Neuronal stem cell (in vitro differentiated cells): ENCODE measurements around the gene EQTN.

Experiments
- DNase-seq: peaks from one replicate; pipeline ENCODE4 v3.0.0-alpha.2; 2013; ENCODE audit warnings: low spot score
- H2AFZ ChIP-seq: one replicate; pipeline ENCODE4 v1.6.1; 2013; ENCODE audit warnings: mild to moderate bottlenecking, low read length, inconsistent platforms
- H2AK5ac ChIP-seq: 2 replicates; pipeline ENCODE4 v1.6.1; 2013; ENCODE audit warnings: low read depth, mild to moderate bottlenecking, inconsistent platforms, low read length, moderate library complexity, mixed read lengths
- H2BK120ac ChIP-seq: 2 replicates; pipeline ENCODE4 v1.6.1; 2013; ENCODE audit warnings: low read depth, mild to moderate bottlenecking, inconsistent platforms, low read length, moderate library complexity, mixed read lengths
- H2BK12ac ChIP-seq: one replicate; pipeline ENCODE4 v1.6.1; 2013; ENCODE audit warnings: low read length, inconsistent platforms
- H2BK15ac ChIP-seq: 2 replicates; pipeline ENCODE4 v1.6.1; 2013; ENCODE audit warnings: mild to moderate bottlenecking, low read length, inconsistent platforms, mixed read lengths
- H2BK5ac ChIP-seq: one replicate; pipeline ENCODE4 v1.6.1; 2013; ENCODE audit warnings: inconsistent platforms, mild to moderate bottlenecking, low read length, moderate library complexity
- H3K14ac ChIP-seq: one replicate; pipeline ENCODE4 v1.6.1; 2013; ENCODE audit warnings: low read length, inconsistent platforms
- H3K18ac ChIP-seq: 2 replicates; pipeline ENCODE4 v1.6.1; 2013; ENCODE audit warnings: low read length, inconsistent platforms
- H3K23ac ChIP-seq: 2 replicates; pipeline ENCODE4 v1.6.1; 2013; ENCODE audit warnings: low read depth, mild to moderate bottlenecking, mixed read lengths, low read length, inconsistent platforms; ENCODE audit not compliant: poor library complexity
- H3K27ac ChIP-seq: replicated peaks from 3 replicates; pipeline ENCODE4 v1.5.1; 2013; ENCODE audit warnings: low read length, inconsistent platforms
- H3K27me3 ChIP-seq, 3 experiments: 2 replicates each; pipeline ENCODE4 v1.6.1; 2013; ENCODE audit warnings: low read length in 3 of 3, mild to moderate bottlenecking in 2 of 3, inconsistent platforms in 1 of 3, low read depth in 1 of 3, mixed read lengths in 1 of 3, moderate library complexity in 1 of 3; ENCODE audit not compliant: control insufficient read depth in 3 of 3, insufficient read depth in 3 of 3
- H3K36me3 ChIP-seq, 2 donors: replicated peaks in 1 of 2; 2 replicates each; pipeline ENCODE4 v1.6.1; 2013; ENCODE audit warnings: low read length in 2 of 2; ENCODE audit not compliant: control insufficient read depth in 2 of 2, insufficient read depth in 2 of 2
- H3K4ac ChIP-seq: 2 replicates; pipeline ENCODE4 v1.6.1; 2013; ENCODE audit warnings: inconsistent platforms, mild to moderate bottlenecking, low read length, moderate library complexity
- H3K4me1 ChIP-seq, 2 donors: 1 replicate in 1 of 2; 2 replicates in 1 of 2; pipeline ENCODE4 v1.6.1; 2013; ENCODE audit warnings: low read length in 2 of 2, low read depth in 1 of 2; ENCODE audit not compliant: control insufficient read depth in 2 of 2, insufficient read depth in 1 of 2
- H3K4me2 ChIP-seq: one replicate; pipeline ENCODE4 v1.6.1; 2013; ENCODE audit warnings: mild to moderate bottlenecking, low read length, inconsistent platforms; ENCODE audit not compliant: insufficient read depth, poor library complexity, severe bottlenecking
- H3K4me3 ChIP-seq, 2 donors: 2 replicates each; pipeline ENCODE4 v1.5.1; 2013; ENCODE audit warnings: low read length in 2 of 2, mild to moderate bottlenecking in 2 of 2, inconsistent platforms in 1 of 2, moderate library complexity in 1 of 2
- H3K79me1 ChIP-seq: one replicate; pipeline ENCODE4 v1.6.1; 2013; ENCODE audit warnings: low read depth, mild to moderate bottlenecking, inconsistent platforms, low read length, moderate library complexity
- H3K9ac ChIP-seq: one replicate; pipeline ENCODE4 v1.6.1; 2013; ENCODE audit warnings: mild to moderate bottlenecking, low read depth, low read length, inconsistent platforms; ENCODE audit not compliant: poor library complexity
- H3K9me3 ChIP-seq, 2 donors: replicated peaks in 1 of 2; 2 replicates each; pipeline versions ENCODE3 to v1.6.1; 2013; ENCODE audit warnings: low read length in 2 of 2, mild to moderate bottlenecking in 2 of 2, inconsistent platforms in 1 of 2, low read depth in 1 of 2, mixed read lengths in 1 of 2, moderate library complexity in 1 of 2; ENCODE audit not compliant: control insufficient read depth in 2 of 2, insufficient read depth in 1 of 2
- H4K8ac ChIP-seq: one replicate; pipeline ENCODE4 v1.6.1; 2013; ENCODE audit warnings: low read depth, mild to moderate bottlenecking, inconsistent platforms, low read length, moderate library complexity
- H4K91ac ChIP-seq: one replicate; pipeline ENCODE4 v1.6.1; 2013; ENCODE audit warnings: low read length, low read depth, mild to moderate bottlenecking, inconsistent platforms; ENCODE audit not compliant: poor library complexity
- WGBS, 2 donors: extraction: QIAGEN DNeasy Blood & Tissue Kit; methylation state at CpG; one replicate each; pipeline ENCODE4 v1.1.7; 2013; ENCODE audit warnings: missing lambda C conversion rate in 2 of 2, mixed read lengths in 1 of 2; ENCODE audit not compliant: insufficient read length in 2 of 2, insufficient replicate concordance in 1 of 2; ENCODE audit errors: extremely low coverage in 2 of 2; 5-methylcytosine and 5-hydroxymethylcytosine counted together

Gene EQTN

GRCh38 chr9:27282269-27282668, 14.7 kb downstream of the EQTN start:
- Histone ChIP-seq H3K36me3 (no peaks in the 10 kb centered on the region), H3K27me3 (no peaks in the 10 kb centered on the region), H3K23ac (no peak overlapping the region), H3K18ac (no peak overlapping the region), H4K91ac (no peak overlapping the region), H2AFZ (no peak overlapping the region), H3K4me2 (no peak overlapping the region), H2BK120ac (no peak overlapping the region), H3K79me1 (no peaks in the 10 kb centered on the region), H3K27ac (no peak overlapping the region), H3K9ac (peak overlapping the region; percentile 16), H4K8ac (no peak overlapping the region), H3K9me3 (no peaks in the 10 kb centered on the region), H3K4me3 (no peak overlapping the region), H3K4ac (no peak overlapping the region), H3K14ac (no peak overlapping the region), H3K4me1 (peaks cover 0 to 2% of the 10 kb centered on the region in 2 donors), H2BK5ac (no peak overlapping the region), H2BK12ac (no peak overlapping the region), H2AK5ac (no peak overlapping the region), H2BK15ac (no peak overlapping the region)
- DNase-seq, result no peak
- WGBS, 2 donors, result no CpG with 5 or more reads among the region's 7 CpGs

DNA sequence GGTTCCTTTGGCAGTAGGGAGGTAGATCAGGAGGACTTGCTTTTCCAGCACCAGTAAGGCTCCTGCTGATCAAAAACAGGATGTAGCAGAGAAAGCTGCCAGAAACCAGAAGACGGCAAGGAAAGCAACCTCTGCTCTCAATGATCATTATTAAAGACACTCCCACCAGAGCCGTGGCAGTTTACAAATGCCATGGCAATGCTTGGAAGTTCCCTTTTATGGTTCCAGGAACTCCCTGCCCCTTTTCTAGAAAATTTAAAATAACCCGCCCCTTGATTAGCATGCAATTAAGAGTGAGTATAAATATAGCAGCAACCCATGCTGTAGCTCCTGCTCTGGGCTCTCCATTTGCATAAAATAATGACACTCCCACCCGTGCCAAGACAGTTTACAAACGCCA, 16.1 kb downstream of the EQTN start:
- Histone ChIP-seq H2BK5ac (no peak overlapping the region), H3K27ac (no peak overlapping the region), H4K91ac (no peak overlapping the region), H3K9ac (peak overlapping the region; percentile 12), H3K4ac (no peak overlapping the region), H3K9me3 (no peaks in the 10 kb centered on the region), H3K36me3 (no peaks in the 10 kb centered on the region), H2BK15ac (no peak overlapping the region), H2BK12ac (no peak overlapping the region), H2AFZ (no peak overlapping the region), H3K27me3 (no peaks in the 10 kb centered on the region), H3K23ac (no peak overlapping the region), H3K4me1 (peaks cover 0 to 2% of the 10 kb centered on the region in 2 donors), H3K14ac (no peak overlapping the region), H2BK120ac (no peak overlapping the region), H2AK5ac (no peak overlapping the region), H3K4me3 (no peak overlapping the region), H3K18ac (peak overlapping the region; percentile 13), H3K4me2 (no peak overlapping the region), H4K8ac (peak overlapping the region; percentile 79), H3K79me1 (no peaks in the 10 kb centered on the region)
- WGBS, 2 donors, result no CpG with 5 or more reads among the region's 5 CpGs
- no peak for DNase-seq

- Histone ChIP-seq H3K27me3 (no peaks in the 10 kb centered on the region), H3K36me3 (no peaks in the 10 kb centered on the region), H3K14ac (no peak overlapping the region), H3K27ac (no peak overlapping the region), H2BK5ac (no peak overlapping the region), H2BK15ac (no peak overlapping the region), H2AFZ (no peak overlapping the region), H2BK120ac (no peak overlapping the region), H2AK5ac (no peak overlapping the region), H3K18ac (peak overlapping the region; percentile 57), H3K23ac (no peak overlapping the region), H3K9me3 (no peaks in the 10 kb centered on the region), H3K4me2 (no peak overlapping the region), H3K4ac (no peak overlapping the region), H3K4me1 (peaks cover 0 to 2% of the 10 kb centered on the region in 2 donors), H3K4me3 (peak overlapping the region in 1 of 2 donors; percentile 4), H2BK12ac (no peak overlapping the region), H4K91ac (no peak overlapping the region), H4K8ac (peak overlapping the region; percentile 79), H3K79me1 (no peaks in the 10 kb centered on the region), H3K9ac (no peak overlapping the region)
- no CpG with 5 or more reads among the region's 16 CpGs for WGBS, 2 donors
- DNase-seq, result no peak
Measured at GRCh38 chr9:27280249-27280648, 16.7 kb downstream of the EQTN start.

GRCh38 chr9:27279611-27280010, 17.3 kb downstream of the EQTN start:
- Histone ChIP-seq H2BK15ac (no peak overlapping the region), H3K18ac (no peak overlapping the region), H3K27me3 (no peaks in the 10 kb centered on the region), H2BK5ac (no peak overlapping the region), H3K27ac (no peak overlapping the region), H3K79me1 (no peaks in the 10 kb centered on the region), H3K9ac (no peak overlapping the region), H2BK120ac (no peak overlapping the region), H3K14ac (no peak overlapping the region), H2BK12ac (no peak overlapping the region), H3K4me2 (no peak overlapping the region), H4K8ac (no peak overlapping the region), H3K4me3 (no peak overlapping the region), H3K4ac (no peak overlapping the region), H2AK5ac (no peak overlapping the region), H2AFZ (no peak overlapping the region), H3K9me3 (no peaks in the 10 kb centered on the region), H3K23ac (no peak overlapping the region), H3K4me1 (peaks cover 0 to 2% of the 10 kb centered on the region in 2 donors), H3K36me3 (no peaks in the 10 kb centered on the region), H4K91ac (no peak overlapping the region)
- no peak for DNase-seq
- no CpG with 5 or more reads among the region's 3 CpGs for WGBS, 2 donors
